ENCODE measurements around the gene APCDD1.
"Not testable (repeated sequence)": the region's sequence is repeated elsewhere in the genome, so short reads cannot be mapped to it uniquely, and the experiment has no call there.

APCDD1 gene

GRCh38 chr18:10530002-10530401, 75.6 kb downstream of the APCDD1 start:
- DNase-seq, result no peak

- no peak for DNase-seq
Observed at GRCh38 chr18:10530852-10531251, 76.4 kb downstream of the APCDD1 start.

GRCh38 chr18:10533111-10533510, 78.7 kb downstream of the APCDD1 start:
- DNase-seq, result no peak

GRCh38 chr18:10536280-10536679, 81.8 kb downstream of the APCDD1 start:
- DNase-seq, result no peak

GRCh38 chr18:10537765-10538164, 83.3 kb downstream of the APCDD1 start:
- no peak for DNase-seq

- DNase-seq, result not testable (repeated sequence)
Observed at GRCh38 chr18:10539124-10539523, 84.7 kb downstream of the APCDD1 start.

Measured in NCI-H1930 (cell line).